Measurements from ENCODE around the gene NT5C. TPM values are rescaled to one million over a fixed set of nuclear protein-coding genes. Genes with fewer than 3 reads are reported as not detected.

NT5C gene
- total RNA-seq, 1 experiment from 2014 or later, result 115 TPM

DNA sequence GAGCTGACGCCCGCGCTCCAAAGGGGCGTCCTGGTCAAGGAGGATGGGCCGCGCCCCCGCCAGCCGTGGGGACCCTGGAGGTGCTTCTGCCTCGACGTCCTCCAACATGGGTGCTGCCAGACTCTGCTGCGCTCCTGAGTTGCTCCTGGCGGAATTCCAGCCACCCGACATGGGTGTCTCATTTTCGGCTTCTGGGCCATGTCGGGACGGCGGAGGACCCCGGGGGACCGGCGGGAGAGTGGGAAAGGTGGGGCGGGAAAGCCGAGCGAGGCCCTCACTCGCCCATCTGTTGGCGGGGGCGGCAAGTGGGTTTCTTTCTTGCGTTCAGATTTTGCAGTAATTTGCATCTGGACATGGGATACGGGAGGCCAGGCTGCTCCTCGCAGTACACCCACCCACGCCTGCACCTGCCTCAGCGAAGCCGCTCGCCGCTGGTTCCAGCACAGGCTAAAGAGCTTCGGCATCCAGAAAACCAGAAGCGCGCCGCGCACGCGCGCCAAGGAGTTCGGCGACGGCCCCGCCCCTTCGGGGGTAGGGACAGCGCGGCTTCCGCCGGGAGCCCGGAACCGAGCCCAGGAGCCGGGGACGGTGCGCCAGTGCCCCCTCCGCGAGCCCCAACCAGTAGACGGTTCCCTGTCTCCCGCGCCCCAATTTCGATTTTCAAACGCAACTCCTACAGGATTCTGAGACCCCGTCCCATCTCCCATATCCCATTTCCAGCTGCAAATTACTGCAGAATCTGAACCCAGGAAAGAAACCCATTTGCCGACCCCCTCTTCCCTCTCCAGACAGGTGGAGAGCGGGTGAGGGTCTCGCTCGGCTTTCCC lies 21.9 kb downstream of the NT5C start, which contains the start of gene ARMC7 (continued):
- TF ChIP-seq, protein P1, sequence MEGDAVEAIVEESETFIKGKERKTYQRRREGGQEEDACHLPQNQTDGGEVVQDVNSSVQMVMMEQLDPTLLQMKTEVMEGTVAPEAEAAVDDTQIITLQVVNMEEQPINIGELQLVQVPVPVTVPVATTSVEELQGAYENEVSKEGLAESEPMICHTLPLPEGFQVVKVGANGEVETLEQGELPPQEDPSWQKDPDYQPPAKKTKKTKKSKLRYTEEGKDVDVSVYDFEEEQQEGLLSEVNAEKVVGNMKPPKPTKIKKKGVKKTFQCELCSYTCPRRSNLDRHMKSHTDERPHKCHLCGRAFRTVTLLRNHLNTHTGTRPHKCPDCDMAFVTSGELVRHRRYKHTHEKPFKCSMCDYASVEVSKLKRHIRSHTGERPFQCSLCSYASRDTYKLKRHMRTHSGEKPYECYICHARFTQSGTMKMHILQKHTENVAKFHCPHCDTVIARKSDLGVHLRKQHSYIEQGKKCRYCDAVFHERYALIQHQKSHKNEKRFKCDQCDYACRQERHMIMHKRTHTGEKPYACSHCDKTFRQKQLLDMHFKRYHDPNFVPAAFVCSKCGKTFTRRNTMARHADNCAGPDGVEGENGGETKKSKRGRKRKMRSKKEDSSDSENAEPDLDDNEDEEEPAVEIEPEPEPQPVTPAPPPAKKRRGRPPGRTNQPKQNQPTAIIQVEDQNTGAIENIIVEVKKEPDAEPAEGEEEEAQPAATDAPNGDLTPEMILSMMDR (IDR thresholded peaks at IDR 0.05 in 2 of 3, conservative IDR thresholded peaks at IDR 0.05 in 1 of 3; ENCODE audit: borderline replicate concordance in 1 of 3, insufficient read depth in 1 of 3, low read depth in 2 of 3, low read length in 2 of 3), result no peak
- TF ChIP-seq, protein P2, sequence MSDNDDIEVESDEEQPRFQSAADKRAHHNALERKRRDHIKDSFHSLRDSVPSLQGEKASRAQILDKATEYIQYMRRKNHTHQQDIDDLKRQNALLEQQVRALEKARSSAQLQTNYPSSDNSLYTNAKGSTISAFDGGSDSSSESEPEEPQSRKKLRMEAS (IDR thresholded peaks at IDR 0.05), result peak; percentile 44; the same call in 1 of the 2 replicates
- TF ChIP-seq POLR2AphosphoS5 (IDR thresholded peaks at IDR 0.05; ENCODE audit: low read depth, low read length) (peak; percentile 97), SIN3A (IDR thresholded peaks at IDR 0.05; ENCODE audit: low read depth) (no peak; the same call in 1 of the 2 replicates)

DNA sequence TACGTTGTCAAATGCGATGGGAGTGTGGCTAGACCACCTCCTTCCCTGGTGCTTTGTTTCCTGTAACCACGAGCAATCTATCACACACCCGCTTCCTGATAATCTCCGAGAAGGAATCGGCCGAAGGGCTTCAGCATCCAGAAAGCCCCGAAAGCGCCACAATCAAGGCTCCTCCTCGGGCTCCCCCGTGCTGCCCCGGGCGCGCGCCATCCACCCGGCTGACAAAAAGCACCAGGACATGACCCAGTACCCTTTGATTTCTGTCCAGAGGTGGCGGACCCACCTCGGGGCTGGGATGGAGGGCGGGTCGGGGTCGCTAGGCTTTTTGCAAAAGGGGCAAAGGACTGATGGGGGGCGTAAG lies 22.5 kb downstream of the NT5C start:
- peaks cover 33% of the 10 kb centered on the region for H3K79me2 ChIP-seq (ENCODE audit: insufficient read depth, low read length)
- no peaks in the 10 kb centered on the region for H4K20me1 ChIP-seq (ENCODE audit: insufficient read depth)
- H3K9ac ChIP-seq (ENCODE audit: low read length), result peak overlapping the region; percentile 82
- H3K27ac ChIP-seq (ENCODE audit: low read depth, low read length), result peak overlapping the region; percentile 72
- CTCF ChIA-PET, result interaction anchor here (1.0 to 2.0 kb wide), 6 partner anchors 49 to 303 kb away, joined by 3 to 11 read pairs (median 6); no protein-coding TSS in a partner anchor
- DNase-seq (ENCODE audit: low read depth, low spot score) (no peak), ATAC-seq (no peak)
- TF ChIP-seq RAD21 (IDR thresholded peaks at IDR 0.05; ENCODE audit: low read depth) (no peak), FOSL1 (IDR thresholded peaks at IDR 0.05; ENCODE audit: low read depth) (no peak), SIN3A (IDR thresholded peaks at IDR 0.05; ENCODE audit: low read depth) (no peak), ZFX (IDR thresholded peaks at IDR 0.05) (no peak)
- peak overlapping the region; percentile 81 to 91 for H3K4me3 ChIP-seq (replicated peaks in 1 of 2; ENCODE audit: low read depth in 1 of 2, low read length in 2 of 2)
- intact Hi-C loops (cut with micrococcal nuclease), result loop anchor here (5.0 to 10.0 kb wide), 2 partner anchors 37 to 54 kb away; no protein-coding TSS in a partner anchor
- H3K9me3 ChIP-seq (ENCODE audit: control insufficient read depth in 1 of 2, insufficient read depth in 1 of 2, low read depth in 1 of 2, low read length in 2 of 2), result no peaks in the 10 kb centered on the region
- peaks cover 20 to 47% of the 10 kb centered on the region in 2 experiments for H3K4me1 ChIP-seq (ENCODE audit: control insufficient read depth in 1 of 2, insufficient read depth in 2 of 2, low read length in 2 of 2)
- H3K27me3 ChIP-seq (ENCODE audit: insufficient read depth, low read length), result no peaks in the 10 kb centered on the region
- peaks cover 0 to 13% of the 10 kb centered on the region in 2 experiments; a peak in 1 of 4 replicates for H3K36me3 ChIP-seq (ENCODE audit: control insufficient read depth in 1 of 2, insufficient read depth in 2 of 2, low read length in 2 of 2)
- H3K9me2 ChIP-seq (ENCODE audit: insufficient read depth), result no peaks in the 10 kb centered on the region
- H3K4me2 ChIP-seq (ENCODE audit: low read length), result peak overlapping the region; percentile 89
- BruUV-seq (replicated peaks), result no TSS peak
- RAD21 ChIA-PET (ENCODE audit: low non-redundant PET in 1 of 2, low total read pairs in 2 of 2, uncharacterized antibody in 2 of 2, unreplicated experiment in 2 of 2), result interaction anchor here (0.7 to 1.0 kb wide), 3 partner anchors 20 to 55 kb away, joined by 3 to 5 read pairs (median 3); no protein-coding TSS in a partner anchor
- POLR2A ChIA-PET, result interaction anchor here (0.6 to 1.7 kb wide), 10 partner anchors 8 to 236 kb away, joined by 3 to 7 read pairs (median 4); partner anchors contain the start of genes FDXR, NT5C, NUP85 and SLC16A5
- no peak overlapping the region for H2AFZ ChIP-seq (ENCODE audit: low read depth, low read length, poor library complexity, severe bottlenecking)

Data from HCT116 (cell line).